HL-60 (cell line): ENCODE results near the gene SPINK14.

ENCODE experiments used
- GABPA ChIP-seq: IDR thresholded peaks from 2 replicates; pipeline ENCODE4 v1.6.1; 2012; ENCODE audit warnings: low read depth
- POLR2AphosphoS5 ChIP-seq: IDR thresholded peaks from 2 replicates; pipeline ENCODE4 v1.6.1; 2012; ENCODE audit warnings: low read depth
- SPI1 ChIP-seq: IDR thresholded peaks from 2 replicates; pipeline ENCODE4 v1.6.1; 2012; ENCODE audit warnings: low read depth, mild to moderate bottlenecking, borderline replicate concordance
- TF ChIP-seq, protein P1 (sequence below): IDR thresholded peaks from one replicate; pipeline ENCODE4 v1.5.1; 2011; ENCODE audit warnings: low read length, control low read depth, inconsistent platforms; ENCODE audit not compliant: insufficient read depth

- TF ChIP-seq, protein P1, sequence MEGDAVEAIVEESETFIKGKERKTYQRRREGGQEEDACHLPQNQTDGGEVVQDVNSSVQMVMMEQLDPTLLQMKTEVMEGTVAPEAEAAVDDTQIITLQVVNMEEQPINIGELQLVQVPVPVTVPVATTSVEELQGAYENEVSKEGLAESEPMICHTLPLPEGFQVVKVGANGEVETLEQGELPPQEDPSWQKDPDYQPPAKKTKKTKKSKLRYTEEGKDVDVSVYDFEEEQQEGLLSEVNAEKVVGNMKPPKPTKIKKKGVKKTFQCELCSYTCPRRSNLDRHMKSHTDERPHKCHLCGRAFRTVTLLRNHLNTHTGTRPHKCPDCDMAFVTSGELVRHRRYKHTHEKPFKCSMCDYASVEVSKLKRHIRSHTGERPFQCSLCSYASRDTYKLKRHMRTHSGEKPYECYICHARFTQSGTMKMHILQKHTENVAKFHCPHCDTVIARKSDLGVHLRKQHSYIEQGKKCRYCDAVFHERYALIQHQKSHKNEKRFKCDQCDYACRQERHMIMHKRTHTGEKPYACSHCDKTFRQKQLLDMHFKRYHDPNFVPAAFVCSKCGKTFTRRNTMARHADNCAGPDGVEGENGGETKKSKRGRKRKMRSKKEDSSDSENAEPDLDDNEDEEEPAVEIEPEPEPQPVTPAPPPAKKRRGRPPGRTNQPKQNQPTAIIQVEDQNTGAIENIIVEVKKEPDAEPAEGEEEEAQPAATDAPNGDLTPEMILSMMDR: no peak
- TF ChIP-seq POLR2AphosphoS5 (no peak), SPI1 (no peak), GABPA (no peak)
Measured at GRCh38 chr5:148209151-148209770, 40.9 kb downstream of the SPINK14 start.
